ENCODE data around the gene CHMP2A. TPM values are rescaled to one million over a fixed set of nuclear protein-coding genes. Genes with fewer than 3 reads are reported as not detected.

The CHMP2A gene
- 10 to 100 TPM; 88.3 to 90.0 TPM for total RNA-seq

GRCh38 chr19:58554494-58555368, at the start of gene CHMP2A:
CHMP2A (minus strand) TSS chr19:58555105; CDS start chr19:58554212, 893 bp downstream.
- TF ChIP-seq CTCF (IDR thresholded peaks at IDR 0.05): no peak
- POLR2A ChIA-PET: interaction anchor here (0.7 to 13.1 kb wide), 12 partner anchors 8 to 207 kb away, joined by 3 to 164 read pairs (median 5); partner anchors contain the start of genes MZF1, TRIM28, ZBTB45 and ZNF446
- H3K36me3 Mint-ChIP-seq (ENCODE audit: low read depth): peaks cover 75% of the 10 kb centered on the region
- H3K4me1 Mint-ChIP-seq (ENCODE audit: low read depth): peaks cover 36% of the 10 kb centered on the region
- ATAC-seq: peak; percentile 46
- CTCF ChIA-PET: interaction anchor here (0.7 to 3.1 kb wide), 6 partner anchors 11 to 41 kb away, joined by 3 to 19 read pairs (median 4); partner anchors contain the start of genes TRIM28 and ZBTB45
- peak; percentile 99 for DNase-seq
- intact Hi-C loops (cut with micrococcal nuclease): no loop called here
- H3K27ac Mint-ChIP-seq: peak within 1 kb of the TSS; percentile 100
- H3K27me3 Mint-ChIP-seq: no peaks in the 10 kb centered on the region
- peak within 1 kb of the TSS; percentile 98 for H3K4me3 Mint-ChIP-seq
- no peaks in the 10 kb centered on the region for H3K9me3 Mint-ChIP-seq

- Mint-ChIP-seq H3K4me3 (no peak overlapping the region), H3K4me1 (ENCODE audit: low read depth) (peaks cover 5% of the 10 kb centered on the region), H3K27me3 (no peaks in the 10 kb centered on the region), H3K9me3 (no peaks in the 10 kb centered on the region), H3K36me3 (ENCODE audit: low read depth) (peaks cover 12% of the 10 kb centered on the region), H3K27ac (no peak overlapping the region)
- intact Hi-C loops (cut with micrococcal nuclease): no loop called here
- ChIA-PET CTCF (no interaction called here), POLR2A (no interaction called here)
- ATAC-seq (no peak), DNase-seq (no peak)
- TF ChIP-seq CTCF (IDR thresholded peaks at IDR 0.05): no peak
Measured at GRCh38 chr19:58586133-58586765, 31.3 kb upstream of the CHMP2A start.

- CTCF ChIA-PET: no interaction called here
- no peak for ATAC-seq
- peaks cover 10% of the 10 kb centered on the region for H3K4me1 Mint-ChIP-seq (ENCODE audit: low read depth)
- no peak for DNase-seq
- H3K27me3 Mint-ChIP-seq: no peaks in the 10 kb centered on the region
- intact Hi-C loops (cut with micrococcal nuclease): no loop called here
- H3K27ac Mint-ChIP-seq: no peak overlapping the region
- no peak for TF ChIP-seq CTCF (IDR thresholded peaks at IDR 0.05)
- peaks cover 16% of the 10 kb centered on the region for H3K36me3 Mint-ChIP-seq (ENCODE audit: low read depth)
- no peak overlapping the region for H3K4me3 Mint-ChIP-seq
- H3K9me3 Mint-ChIP-seq: no peaks in the 10 kb centered on the region
- POLR2A ChIA-PET: interaction anchor here (0.6 kb wide), 1 partner anchor 290 kb away, joined by 4 read pairs; no protein-coding TSS in a partner anchor
Measured at GRCh38 chr19:58585442-58586132, 30.7 kb upstream of the CHMP2A start.

GRCh38 chr19:58584498-58585441, 29.9 kb upstream of the CHMP2A start:
- CTCF ChIA-PET: interaction anchor here (1.2 to 1.6 kb wide), 2 partner anchors 65 to 71 kb away, joined by 3 to 5 read pairs; partner anchors contain the start of gene ZBTB45
- Mint-ChIP-seq H3K4me3 (no peak overlapping the region), H3K27ac (no peak overlapping the region), H3K4me1 (ENCODE audit: low read depth) (peaks cover 10% of the 10 kb centered on the region), H3K27me3 (no peaks in the 10 kb centered on the region), H3K36me3 (ENCODE audit: low read depth) (peaks cover 16% of the 10 kb centered on the region), H3K9me3 (no peaks in the 10 kb centered on the region)
- POLR2A ChIA-PET: interaction anchor here (0.6 kb wide), 1 partner anchor 289 kb away, joined by 4 read pairs; no protein-coding TSS in a partner anchor
- DNase-seq (no peak), ATAC-seq (no peak)
- no peak for TF ChIP-seq CTCF (IDR thresholded peaks at IDR 0.05)
- intact Hi-C loops (cut with micrococcal nuclease): no loop called here

Data from activated CD8-positive, alpha-beta T cell treated with anti-CD3 and anti-CD28 coated beads for 36 hours (primary cell).